ENCODE data around the gene KLHL40.

DNA sequence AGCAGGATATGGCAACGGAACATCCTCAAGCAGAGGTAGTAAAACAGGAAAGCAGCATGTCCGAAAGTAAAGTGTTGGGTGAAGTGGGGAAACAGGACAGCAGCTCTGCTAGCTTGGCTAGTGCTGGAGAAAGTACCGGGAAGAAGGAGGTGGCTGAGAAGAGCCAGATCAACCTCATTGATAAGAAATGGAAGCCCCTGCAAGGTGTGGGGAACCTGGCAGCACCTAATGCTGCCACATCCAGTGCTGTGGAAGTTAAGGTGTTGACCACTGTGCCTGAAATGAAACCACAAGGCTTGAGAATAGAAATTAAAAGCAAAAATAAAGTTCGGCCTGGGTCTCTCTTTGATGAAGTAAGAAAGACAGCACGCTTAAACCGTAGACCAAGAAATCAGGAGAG lies 46.1 kb upstream of the KLHL40 start:
- TF ChIP-seq POLR2A (IDR thresholded peaks at IDR 0.05; ENCODE audit: low read length) (no peak), GATA1 (IDR thresholded peaks at IDR 0.05; ENCODE audit: low read depth, low read length) (no peak)

Measured in erythroblast (primary cell).